ENCODE results near the gene FMNL3.

FMNL3 gene

GRCh38 chr12:49632401-49632800 is 74.8 kb downstream of the FMNL3 start:
- no peak for DNase-seq (ENCODE audit: insufficient read length)
- FAIRE-seq: no peak
- TF ChIP-seq TAF1 (IDR thresholded peaks at IDR 0.05; ENCODE audit: borderline replicate concordance, low read depth, low read length): no peak
- no peak for TF ChIP-seq POLR2A (IDR thresholded peaks at IDR 0.05; ENCODE audit: low read depth, low read length)
- 0 out of 2 replicates have a peak, but pooled peaks have one; percentile 10 for TF ChIP-seq POLR2AphosphoS5 (IDR thresholded peaks at IDR 0.05; ENCODE audit: low read depth, low read length)

GRCh38 chr12:49631336-49631907 is 75.8 kb downstream of the FMNL3 start:
- TF ChIP-seq POLR2A (IDR thresholded peaks at IDR 0.05; ENCODE audit: low read depth, low read length) (no peak), TAF1 (IDR thresholded peaks at IDR 0.05; ENCODE audit: borderline replicate concordance, low read depth, low read length) (no peak), POLR2AphosphoS5 (IDR thresholded peaks at IDR 0.05; ENCODE audit: low read depth, low read length) (no peak)
- FAIRE-seq: no peak
- no peak for DNase-seq (ENCODE audit: insufficient read length)

- TF ChIP-seq POLR2AphosphoS5 (IDR thresholded peaks at IDR 0.05; ENCODE audit: low read depth, low read length) (no peak), POLR2A (IDR thresholded peaks at IDR 0.05; ENCODE audit: low read depth, low read length) (no peak), TAF1 (IDR thresholded peaks at IDR 0.05; ENCODE audit: borderline replicate concordance, low read depth, low read length) (no peak)
- DNase-seq (ENCODE audit: insufficient read length) (no peak), FAIRE-seq (no peak)
Measured at GRCh38 chr12:49627752-49628360, 79.3 kb downstream of the FMNL3 start.

- TF ChIP-seq TAF1 (IDR thresholded peaks at IDR 0.05; ENCODE audit: borderline replicate concordance, low read depth, low read length): no peak
- no peak for TF ChIP-seq POLR2A (IDR thresholded peaks at IDR 0.05; ENCODE audit: low read depth, low read length)
- TF ChIP-seq POLR2AphosphoS5 (IDR thresholded peaks at IDR 0.05; ENCODE audit: low read depth, low read length): no peak
- DNase-seq (ENCODE audit: insufficient read length): no peak
- FAIRE-seq: no peak
Measured at GRCh38 chr12:49626836-49627235, 80.4 kb downstream of the FMNL3 start.

- FAIRE-seq (no peak), DNase-seq (ENCODE audit: insufficient read length) (no peak)
- TF ChIP-seq POLR2AphosphoS5 (IDR thresholded peaks at IDR 0.05; ENCODE audit: low read depth, low read length) (no peak), POLR2A (IDR thresholded peaks at IDR 0.05; ENCODE audit: low read depth, low read length) (no peak), TAF1 (IDR thresholded peaks at IDR 0.05; ENCODE audit: borderline replicate concordance, low read depth, low read length) (no peak)
Measured at GRCh38 chr12:49626169-49626835, 80.9 kb downstream of the FMNL3 start.

- DNase-seq (ENCODE audit: insufficient read length) (no peak), FAIRE-seq (no peak)
- no peak for TF ChIP-seq POLR2A (IDR thresholded peaks at IDR 0.05; ENCODE audit: low read depth, low read length)
- no peak for TF ChIP-seq TAF1 (IDR thresholded peaks at IDR 0.05; ENCODE audit: borderline replicate concordance, low read depth, low read length)
- no peak for TF ChIP-seq POLR2AphosphoS5 (IDR thresholded peaks at IDR 0.05; ENCODE audit: low read depth, low read length)
Measured at GRCh38 chr12:49624921-49625577, 82.2 kb downstream of the FMNL3 start.

GRCh38 chr12:49623142-49623904 is 83.9 kb downstream of the FMNL3 start, which contains the start of gene PRPF40B:
TSS of gene PRPF40B (plus strand) at chr12:49623561. CDS start at chr12:49623591, 30 bp downstream.
- TF ChIP-seq POLR2AphosphoS5 (IDR thresholded peaks at IDR 0.05; ENCODE audit: low read depth, low read length) (peak; percentile 89), TAF1 (IDR thresholded peaks at IDR 0.05; ENCODE audit: borderline replicate concordance, low read depth, low read length) (0 out of 2 replicates have a peak, but pooled peaks have one; percentile 41), POLR2A (IDR thresholded peaks at IDR 0.05; ENCODE audit: low read depth, low read length) (peak; percentile 94)
- DNase-seq (ENCODE audit: insufficient read length) (peak; percentile 97), FAIRE-seq (peak; percentile 81)

GRCh38 chr12:49622501-49623141 is 84.6 kb downstream of the FMNL3 start:
- FAIRE-seq: no peak

GRCh38 chr12:49621651-49622500 is 85.3 kb downstream of the FMNL3 start:
- TF ChIP-seq POLR2AphosphoS5 (IDR thresholded peaks at IDR 0.05; ENCODE audit: low read depth, low read length): no peak; the same call in 1 of the 2 replicates
- no peak for TF ChIP-seq POLR2A (IDR thresholded peaks at IDR 0.05; ENCODE audit: low read depth, low read length)
- no peak for TF ChIP-seq TAF1 (IDR thresholded peaks at IDR 0.05; ENCODE audit: borderline replicate concordance, low read depth, low read length)
- no peak for DNase-seq (ENCODE audit: insufficient read length)
- FAIRE-seq: peak; percentile 68

More at GRCh38 chr12:49622501-49623141, 84.6 kb downstream of the FMNL3 start:
- TF ChIP-seq TAF1 (IDR thresholded peaks at IDR 0.05; ENCODE audit: borderline replicate concordance, low read depth, low read length): no peak
- TF ChIP-seq POLR2A (IDR thresholded peaks at IDR 0.05; ENCODE audit: low read depth, low read length): no peak
- TF ChIP-seq POLR2AphosphoS5 (IDR thresholded peaks at IDR 0.05; ENCODE audit: low read depth, low read length): no peak; the same call in 1 of the 2 replicates
- no peak for DNase-seq (ENCODE audit: insufficient read length)

All from GM12892 (cell line).